Measurements from ENCODE around the gene SMR3A. TPM values are rescaled to one million over a fixed set of nuclear protein-coding genes. Genes with fewer than 3 reads are reported as not detected.

SMR3A gene
- total and polyA plus RNA-seq, 2 of the 13 experiments (the other 11 are each of a cell fraction or from before 2014, with no cell fraction given), result not detected

DNA sequence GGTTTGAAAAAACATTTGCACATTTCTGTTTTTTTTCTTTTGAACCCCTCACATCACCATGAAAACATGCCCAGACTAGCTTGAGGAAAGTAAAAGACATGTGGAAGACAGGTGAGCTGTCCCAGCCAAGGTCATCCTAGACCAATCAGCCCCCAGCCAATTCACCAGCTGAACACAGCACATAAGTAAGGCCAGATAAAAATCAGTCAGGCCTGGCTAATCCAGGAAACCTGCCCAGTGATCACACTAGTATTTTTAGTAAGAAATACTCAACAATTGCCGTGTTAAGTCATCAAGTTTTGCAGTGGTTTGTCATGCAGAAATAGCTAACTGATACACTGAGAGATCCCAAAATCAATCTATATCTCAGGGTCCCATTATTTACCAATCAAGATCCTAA is 4.4 kb upstream of the SMR3A start:
- no peak overlapping the region for H3K4me2 ChIP-seq (ENCODE audit: low read depth, low read length)
- no peak overlapping the region for H3K27ac ChIP-seq (ENCODE audit: extremely low read length, insufficient read depth, low read length)
- no peak for TF ChIP-seq ZNF766 (CRISPR knock-in tag; IDR thresholded peaks at IDR 0.05; ENCODE audit: borderline replicate concordance)
- TF ChIP-seq TGIF2 (CRISPR knock-in tag; IDR thresholded peaks at IDR 0.05), result no peak
- TF ChIP-seq GABPA (IDR thresholded peaks at IDR 0.05; ENCODE audit: low read depth, low read length), result no peak
- no peak for TF ChIP-seq GABPA (CRISPR knock-in tag; IDR thresholded peaks at IDR 0.05; ENCODE audit: low read depth)
- TF ChIP-seq ZNF782 (CRISPR knock-in tag; IDR thresholded peaks at IDR 0.05; ENCODE audit: borderline replicate concordance), result no peak
- TF ChIP-seq, protein P1, sequence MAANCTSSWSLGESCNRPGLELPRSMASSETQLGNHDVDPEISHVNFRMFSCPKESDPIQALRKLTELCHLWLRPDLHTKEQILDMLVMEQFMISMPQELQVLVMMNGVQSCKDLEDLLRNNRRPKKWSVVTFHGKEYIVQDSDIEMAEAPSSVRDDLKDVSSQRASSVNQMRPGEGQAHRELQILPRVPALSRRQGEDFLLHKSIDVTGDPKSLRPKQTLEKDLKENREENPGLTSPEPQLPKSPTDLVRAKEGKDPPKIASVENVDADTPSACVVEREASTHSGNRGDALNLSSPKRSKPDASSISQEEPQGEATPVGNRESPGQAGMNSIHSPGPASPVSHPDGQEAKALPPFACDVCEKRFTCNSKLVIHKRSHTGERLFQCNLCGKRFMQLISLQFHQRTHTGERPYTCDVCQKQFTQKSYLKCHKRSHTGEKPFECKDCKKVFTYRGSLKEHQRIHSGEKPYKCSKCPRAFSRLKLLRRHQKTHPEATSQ (CRISPR knock-in tag; IDR thresholded peaks at IDR 0.05; ENCODE audit: borderline replicate concordance), result no peak
- no peak for TF ChIP-seq MATR3 (CRISPR knock-in tag; IDR thresholded peaks at IDR 0.05)
- TF ChIP-seq, protein P2, sequence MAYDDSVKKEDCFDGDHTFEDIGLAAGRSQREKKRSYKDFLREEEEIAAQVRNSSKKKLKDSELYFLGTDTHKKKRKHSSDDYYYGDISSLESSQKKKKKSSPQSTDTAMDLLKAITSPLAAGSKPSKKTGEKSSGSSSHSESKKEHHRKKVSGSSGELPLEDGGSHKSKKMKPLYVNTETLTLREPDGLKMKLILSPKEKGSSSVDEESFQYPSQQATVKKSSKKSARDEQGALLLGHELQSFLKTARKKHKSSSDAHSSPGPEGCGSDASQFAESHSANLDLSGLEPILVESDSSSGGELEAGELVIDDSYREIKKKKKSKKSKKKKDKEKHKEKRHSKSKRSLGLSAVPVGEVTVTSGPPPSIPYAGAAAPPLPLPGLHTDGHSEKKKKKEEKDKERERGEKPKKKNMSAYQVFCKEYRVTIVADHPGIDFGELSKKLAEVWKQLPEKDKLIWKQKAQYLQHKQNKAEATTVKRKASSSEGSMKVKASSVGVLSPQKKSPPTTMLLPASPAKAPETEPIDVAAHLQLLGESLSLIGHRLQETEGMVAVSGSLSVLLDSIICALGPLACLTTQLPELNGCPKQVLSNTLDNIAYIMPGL (CRISPR knock-in tag; IDR thresholded peaks at IDR 0.05; ENCODE audit: borderline replicate concordance in 1 of 2, low read depth in 1 of 2), result no peak
- no peak for TF ChIP-seq PAF1 (CRISPR knock-in tag; IDR thresholded peaks at IDR 0.05)
- TF ChIP-seq, protein P3, sequence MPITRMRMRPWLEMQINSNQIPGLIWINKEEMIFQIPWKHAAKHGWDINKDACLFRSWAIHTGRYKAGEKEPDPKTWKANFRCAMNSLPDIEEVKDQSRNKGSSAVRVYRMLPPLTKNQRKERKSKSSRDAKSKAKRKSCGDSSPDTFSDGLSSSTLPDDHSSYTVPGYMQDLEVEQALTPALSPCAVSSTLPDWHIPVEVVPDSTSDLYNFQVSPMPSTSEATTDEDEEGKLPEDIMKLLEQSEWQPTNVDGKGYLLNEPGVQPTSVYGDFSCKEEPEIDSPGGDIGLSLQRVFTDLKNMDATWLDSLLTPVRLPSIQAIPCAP (CRISPR knock-in tag; IDR thresholded peaks at IDR 0.05; ENCODE audit: low read depth), result no peak
- no peak for TF ChIP-seq CHCHD3 (CRISPR knock-in tag; IDR thresholded peaks at IDR 0.05)
- TF ChIP-seq NCOA1 (CRISPR knock-in tag; IDR thresholded peaks at IDR 0.05), result no peak
- no peak for TF ChIP-seq SRSF4 (IDR thresholded peaks at IDR 0.05; ENCODE audit: low read depth, low read length, poor library complexity, severe bottlenecking)
- TF ChIP-seq, protein P4, sequence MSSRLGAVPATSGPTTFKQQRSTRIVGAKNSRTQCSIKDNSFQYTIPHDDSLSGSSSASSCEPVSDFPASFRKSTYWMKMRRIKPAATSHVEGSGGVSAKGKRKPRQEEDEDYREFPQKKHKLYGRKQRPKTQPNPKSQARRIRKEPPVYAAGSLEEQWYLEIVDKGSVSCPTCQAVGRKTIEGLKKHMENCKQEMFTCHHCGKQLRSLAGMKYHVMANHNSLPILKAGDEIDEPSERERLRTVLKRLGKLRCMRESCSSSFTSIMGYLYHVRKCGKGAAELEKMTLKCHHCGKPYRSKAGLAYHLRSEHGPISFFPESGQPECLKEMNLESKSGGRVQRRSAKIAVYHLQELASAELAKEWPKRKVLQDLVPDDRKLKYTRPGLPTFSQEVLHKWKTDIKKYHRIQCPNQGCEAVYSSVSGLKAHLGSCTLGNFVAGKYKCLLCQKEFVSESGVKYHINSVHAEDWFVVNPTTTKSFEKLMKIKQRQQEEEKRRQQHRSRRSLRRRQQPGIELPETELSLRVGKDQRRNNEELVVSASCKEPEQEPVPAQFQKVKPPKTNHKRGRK (CRISPR knock-in tag; IDR thresholded peaks at IDR 0.05), result no peak
- BruUV-seq (replicated peaks), result no TSS peak
- DNase-seq (ENCODE audit: low spot score) (no peak), ATAC-seq (no peak), FAIRE-seq (no peak)
- no peaks in the 10 kb centered on the region for H3K36me3 ChIP-seq (replicated peaks in 1 of 2; ENCODE audit: control insufficient read depth in 1 of 2, insufficient read depth in 2 of 2, low read length in 2 of 2)
- H3K4me1 ChIP-seq (ENCODE audit: insufficient read depth, low read length), result no peaks in the 10 kb centered on the region
- WGBS (ENCODE audit: low lambda C conversion rate), result 29% methylated on average over 1 of the region's 1 CpG
- H3K27me3 ChIP-seq (ENCODE audit: control insufficient read depth in 1 of 2, insufficient read depth in 2 of 2, low read length in 2 of 2), result 0 out of 5 replicates have a peak, but pooled peaks cover 0 to 3% of the 10 kb centered on the region in 2 experiments
- ChIA-PET POLR2A (no interaction called here), CTCF (ENCODE audit: low intra/inter-chr PET ratio, low total read pairs) (no interaction called here)
- no peak overlapping the region for H3K4me3 ChIP-seq (replicated peaks in 1 of 3; ENCODE audit: insufficient read depth in 1 of 3, low read depth in 2 of 3, low read length in 3 of 3)
- H3K79me2 ChIP-seq (ENCODE audit: insufficient read depth, low read length), result no peaks in the 10 kb centered on the region
- H3K9ac ChIP-seq (ENCODE audit: insufficient read depth, low read depth, low read length), result no peak overlapping the region
- no peaks in the 10 kb centered on the region for H3K9me3 ChIP-seq (ENCODE audit: low read length)
- no peaks in the 10 kb centered on the region for H4K20me1 ChIP-seq (ENCODE audit: insufficient read depth, low read length)
- no peak overlapping the region for H2AFZ ChIP-seq (ENCODE audit: low read length)
- in situ Hi-C loops (cut with HindIII; ENCODE audit: extremely low pct_ligation_motif_present, low pct_unique_long_range_greater_than_20kb) (no loop called here), intact Hi-C loops (cut with micrococcal nuclease; ENCODE audit: unreplicated experiment) (loop anchor here (10.0 kb wide), 1 partner anchor 1391 kb away; no protein-coding TSS in a partner anchor)
